ENCODE results near the gene ADRA1B.

ADRA1B gene

DNA sequence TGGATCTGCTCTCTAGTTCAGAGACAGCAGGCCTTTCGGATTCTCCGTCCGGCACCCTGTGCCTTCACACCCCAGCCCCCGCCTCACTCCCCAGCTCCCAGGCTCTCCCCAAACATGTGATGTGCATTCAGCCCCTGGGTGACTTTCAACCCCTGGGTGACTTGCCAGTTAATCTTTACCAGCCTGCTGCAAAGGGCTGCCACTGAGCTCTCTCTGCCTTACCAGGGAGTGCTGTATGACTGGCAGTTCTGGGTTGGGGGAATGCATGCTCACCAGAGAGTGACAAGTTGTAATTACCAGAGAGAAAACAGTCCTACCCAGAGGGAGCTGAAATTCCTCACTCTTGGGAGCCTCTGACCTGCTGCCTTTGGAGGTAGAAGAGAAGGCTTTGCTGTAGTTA, 4.9 kb upstream of the ADRA1B start:
- 97% methylated on average over 4 of the region's 4 CpGs for WGBS
- H3K23ac ChIP-seq (ENCODE audit: low read length in 2 of 2): no peak overlapping the region
- H3K36me3 ChIP-seq (ENCODE audit: control insufficient read depth in 1 of 2, insufficient read depth in 2 of 2, low read depth in 1 of 2, low read length in 2 of 2): no peaks in the 10 kb centered on the region
- peak overlapping the region; percentile 17 for H3K4me2 ChIP-seq (ENCODE audit: low read length, poor library complexity, severe bottlenecking)
- H2BK5ac ChIP-seq (ENCODE audit: low read depth, low read length, poor library complexity, severe bottlenecking): no peak overlapping the region
- H3K79me1 ChIP-seq (replicated peaks; ENCODE audit: low read length, poor library complexity, severe bottlenecking): no peaks in the 10 kb centered on the region
- H2BK120ac ChIP-seq (ENCODE audit: low read depth, low read length): no peak overlapping the region
- H2AFZ ChIP-seq (ENCODE audit: low read depth, low read length): no peak overlapping the region
- peaks cover 0 to 77% of the 10 kb centered on the region in 2 experiments for H3K27me3 ChIP-seq (ENCODE audit: control insufficient read depth in 1 of 2, insufficient read depth in 1 of 2, low read length in 2 of 2)
- no peak overlapping the region for H3K4ac ChIP-seq (ENCODE audit: low read depth in 1 of 2, low read length in 2 of 2)
- no peaks in the 10 kb centered on the region for H3K9me3 ChIP-seq (ENCODE audit: control insufficient read depth, low read length)
- peak overlapping the region; percentile 65 for H3K27ac ChIP-seq (ENCODE audit: low read length, poor library complexity, severe bottlenecking)
- H3K9ac ChIP-seq (ENCODE audit: low read length): no peak overlapping the region
- no peak overlapping the region for H4K8ac ChIP-seq (ENCODE audit: low read length)
- peak overlapping the region; percentile 5 for H2AK5ac ChIP-seq (ENCODE audit: low read length, severe bottlenecking)
- H2BK12ac ChIP-seq (ENCODE audit: low read length in 2 of 2): peak overlapping the region in 1 of 2 experiments; percentile 49
- H2BK15ac ChIP-seq (ENCODE audit: low read depth, poor library complexity, severe bottlenecking): no peak overlapping the region
- no peak overlapping the region for H3K4me3 ChIP-seq (ENCODE audit: insufficient read depth in 1 of 2, low read depth in 1 of 2, low read length in 2 of 2)
- H3K14ac ChIP-seq (ENCODE audit: low read length in 2 of 2): peak overlapping the region in 1 of 2 experiments; percentile 4
- peaks cover 28% of the 10 kb centered on the region for H3K4me1 ChIP-seq (ENCODE audit: control insufficient read depth, insufficient read depth, low read depth, low read length)
- H3K18ac ChIP-seq (ENCODE audit: low read depth in 1 of 2, low read length in 2 of 2): no peak overlapping the region
- no peak for DNase-seq
- no peak overlapping the region for H4K91ac ChIP-seq (ENCODE audit: low read length)

DNA sequence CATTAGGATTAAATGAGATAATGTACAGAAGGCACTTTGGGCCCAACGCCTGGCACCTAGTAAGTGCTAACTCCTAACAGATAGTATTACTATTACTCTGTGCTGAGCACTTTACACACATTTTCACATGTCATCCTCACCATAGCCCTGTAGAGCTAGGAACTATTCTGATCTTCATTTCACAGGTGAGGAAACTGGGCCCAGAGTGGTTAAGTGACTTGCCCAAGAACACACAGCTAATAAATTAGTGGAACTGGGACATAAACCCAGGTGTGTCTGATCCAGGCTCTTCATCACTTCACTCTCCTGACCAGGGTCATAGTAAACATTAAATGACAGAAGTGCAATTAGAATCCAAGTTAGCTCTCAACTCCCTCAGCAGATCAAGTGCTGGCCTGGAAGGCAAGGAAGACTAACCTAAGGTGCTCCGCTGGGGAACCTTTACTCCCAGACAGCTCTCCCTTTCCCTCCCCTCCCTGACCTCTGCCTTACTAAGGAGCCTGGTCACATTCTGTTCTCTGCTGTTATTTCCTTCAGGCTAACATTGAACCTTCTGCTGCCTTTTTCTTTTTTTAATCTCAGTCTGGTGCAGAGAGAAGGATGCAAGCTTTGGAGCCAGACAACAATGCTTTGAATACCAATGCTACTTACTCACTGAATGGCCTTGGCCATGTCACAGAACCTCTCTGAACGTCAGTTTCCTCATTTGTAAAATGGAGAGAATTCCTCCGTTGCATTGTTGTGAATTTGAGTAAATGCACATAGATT, 4.1 kb upstream of the ADRA1B start:
- Histone ChIP-seq H3K14ac (ENCODE audit: low read length in 2 of 2) (no peak overlapping the region), H3K9me3 (ENCODE audit: control insufficient read depth, low read length) (no peaks in the 10 kb centered on the region), H2BK120ac (ENCODE audit: low read depth, low read length) (no peak overlapping the region), H2AFZ (ENCODE audit: low read depth, low read length) (no peak overlapping the region), H3K4me2 (ENCODE audit: low read length, poor library complexity, severe bottlenecking) (no peak overlapping the region), H3K18ac (ENCODE audit: low read depth in 1 of 2, low read length in 2 of 2) (peak overlapping the region in 1 of 2 experiments; percentile 18), H4K8ac (ENCODE audit: low read length) (no peak overlapping the region), H3K4me1 (ENCODE audit: control insufficient read depth, insufficient read depth, low read depth, low read length) (peaks cover 32% of the 10 kb centered on the region), H4K91ac (ENCODE audit: low read length) (no peak overlapping the region), H3K4ac (ENCODE audit: low read depth in 1 of 2, low read length in 2 of 2) (no peak overlapping the region), H3K36me3 (ENCODE audit: control insufficient read depth in 1 of 2, insufficient read depth in 2 of 2, low read depth in 1 of 2, low read length in 2 of 2) (no peaks in the 10 kb centered on the region), H3K27me3 (ENCODE audit: control insufficient read depth in 1 of 2, insufficient read depth in 1 of 2, low read length in 2 of 2) (peaks cover 0 to 75% of the 10 kb centered on the region in 2 experiments), H3K9ac (ENCODE audit: low read length) (no peak overlapping the region), H2BK12ac (ENCODE audit: low read length in 2 of 2) (no peak overlapping the region), H3K79me1 (replicated peaks; ENCODE audit: low read length, poor library complexity, severe bottlenecking) (no peaks in the 10 kb centered on the region), H3K27ac (ENCODE audit: low read length, poor library complexity, severe bottlenecking) (peak overlapping the region; percentile 65), H3K23ac (ENCODE audit: low read length in 2 of 2) (no peak overlapping the region), H2AK5ac (ENCODE audit: low read length, severe bottlenecking) (peak overlapping the region; percentile 58), H2BK15ac (ENCODE audit: low read depth, poor library complexity, severe bottlenecking) (no peak overlapping the region), H3K4me3 (ENCODE audit: insufficient read depth in 1 of 2, low read depth in 1 of 2, low read length in 2 of 2) (no peak overlapping the region), H2BK5ac (ENCODE audit: low read depth, low read length, poor library complexity, severe bottlenecking) (no peak overlapping the region)
- peak; percentile 72 for DNase-seq
- 47% methylated on average over 3 of the region's 4 CpGs for WGBS

DNA sequence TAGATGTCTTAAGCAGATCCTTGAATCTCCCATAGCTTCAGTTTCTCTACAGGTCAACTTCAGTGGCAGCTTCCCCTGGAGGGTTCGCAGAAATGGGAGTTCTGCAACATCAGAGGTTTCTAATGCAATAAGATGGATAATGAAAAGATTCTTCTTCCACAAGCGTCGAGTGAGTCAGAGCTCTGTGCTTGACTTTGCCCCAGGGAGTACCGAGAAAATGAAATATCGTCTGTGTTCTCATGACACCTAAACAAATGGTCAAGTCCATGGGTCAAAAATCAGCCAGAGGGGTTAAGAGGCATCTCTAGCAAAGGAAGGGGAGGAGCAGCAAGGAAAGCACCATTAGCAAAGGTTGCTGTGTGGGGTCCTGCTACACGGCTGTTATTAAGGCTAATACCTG, 3.2 kb upstream of the ADRA1B start:
- Histone ChIP-seq H3K27me3 (ENCODE audit: control insufficient read depth in 1 of 2, insufficient read depth in 1 of 2, low read length in 2 of 2) (peaks cover 0 to 76% of the 10 kb centered on the region in 2 experiments), H3K4me2 (ENCODE audit: low read length, poor library complexity, severe bottlenecking) (no peak overlapping the region), H3K18ac (ENCODE audit: low read depth in 1 of 2, low read length in 2 of 2) (no peak overlapping the region), H2AK5ac (ENCODE audit: low read length, severe bottlenecking) (no peak overlapping the region), H2BK120ac (ENCODE audit: low read depth, low read length) (no peak overlapping the region), H3K4me1 (ENCODE audit: control insufficient read depth, insufficient read depth, low read depth, low read length) (peaks cover 36% of the 10 kb centered on the region), H3K79me1 (replicated peaks; ENCODE audit: low read length, poor library complexity, severe bottlenecking) (no peaks in the 10 kb centered on the region), H3K4ac (ENCODE audit: low read depth in 1 of 2, low read length in 2 of 2) (no peak overlapping the region), H3K36me3 (ENCODE audit: control insufficient read depth in 1 of 2, insufficient read depth in 2 of 2, low read depth in 1 of 2, low read length in 2 of 2) (no peaks in the 10 kb centered on the region), H3K4me3 (ENCODE audit: insufficient read depth in 1 of 2, low read depth in 1 of 2, low read length in 2 of 2) (no peak overlapping the region), H3K9ac (ENCODE audit: low read length) (no peak overlapping the region), H2BK12ac (ENCODE audit: low read length in 2 of 2) (peak overlapping the region in 1 of 2 experiments; percentile 24), H4K8ac (ENCODE audit: low read length) (no peak overlapping the region), H3K9me3 (ENCODE audit: control insufficient read depth, low read length) (no peaks in the 10 kb centered on the region), H2AFZ (ENCODE audit: low read depth, low read length) (no peak overlapping the region), H2BK5ac (ENCODE audit: low read depth, low read length, poor library complexity, severe bottlenecking) (no peak overlapping the region), H3K23ac (ENCODE audit: low read length in 2 of 2) (no peak overlapping the region), H4K91ac (ENCODE audit: low read length) (no peak overlapping the region), H3K14ac (ENCODE audit: low read length in 2 of 2) (no peak overlapping the region), H3K27ac (ENCODE audit: low read length, poor library complexity, severe bottlenecking) (peak overlapping the region; percentile 13), H2BK15ac (ENCODE audit: low read depth, poor library complexity, severe bottlenecking) (no peak overlapping the region)
- 0% methylated on average over 6 of the region's 6 CpGs for whole genome bisulfite sequencing
- DNase-seq: peak; percentile 92

DNA sequence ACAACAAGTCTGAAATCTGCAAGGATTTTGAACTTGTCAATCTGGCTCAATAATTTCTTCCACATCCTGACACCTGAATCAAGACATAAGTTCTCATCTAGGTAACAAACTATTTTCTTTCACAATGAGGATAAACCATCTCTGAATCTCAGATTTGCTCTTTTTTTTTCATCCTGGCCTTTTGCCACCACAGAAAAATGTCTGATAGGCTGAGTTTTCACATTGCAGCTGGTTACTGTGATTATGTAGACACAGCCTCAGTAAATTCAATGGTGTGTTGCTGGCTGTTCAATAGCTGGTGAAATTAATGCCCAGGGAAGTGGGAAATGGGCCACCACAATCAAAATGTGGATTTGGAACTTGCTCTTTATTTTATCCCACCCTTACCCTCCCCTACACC, 2.8 kb upstream of the ADRA1B start:
- Histone ChIP-seq H3K4me2 (ENCODE audit: low read length, poor library complexity, severe bottlenecking) (no peak overlapping the region), H2BK5ac (ENCODE audit: low read depth, low read length, poor library complexity, severe bottlenecking) (no peak overlapping the region), H3K18ac (ENCODE audit: low read depth in 1 of 2, low read length in 2 of 2) (no peak overlapping the region), H3K4me1 (ENCODE audit: control insufficient read depth, insufficient read depth, low read depth, low read length) (peaks cover 38% of the 10 kb centered on the region), H3K27me3 (ENCODE audit: control insufficient read depth in 1 of 2, insufficient read depth in 1 of 2, low read length in 2 of 2) (peaks cover 0 to 76% of the 10 kb centered on the region in 2 experiments), H3K36me3 (ENCODE audit: control insufficient read depth in 1 of 2, insufficient read depth in 2 of 2, low read depth in 1 of 2, low read length in 2 of 2) (no peaks in the 10 kb centered on the region), H3K23ac (ENCODE audit: low read length in 2 of 2) (no peak overlapping the region), H3K79me1 (replicated peaks; ENCODE audit: low read length, poor library complexity, severe bottlenecking) (no peaks in the 10 kb centered on the region), H2AFZ (ENCODE audit: low read depth, low read length) (no peak overlapping the region), H2BK120ac (ENCODE audit: low read depth, low read length) (no peak overlapping the region), H2BK12ac (ENCODE audit: low read length in 2 of 2) (peak overlapping the region in 1 of 2 experiments; percentile 24), H2BK15ac (ENCODE audit: low read depth, poor library complexity, severe bottlenecking) (no peak overlapping the region), H3K9ac (ENCODE audit: low read length) (no peak overlapping the region), H3K27ac (ENCODE audit: low read length, poor library complexity, severe bottlenecking) (peak overlapping the region; percentile 4), H3K4ac (ENCODE audit: low read depth in 1 of 2, low read length in 2 of 2) (no peak overlapping the region), H2AK5ac (ENCODE audit: low read length, severe bottlenecking) (no peak overlapping the region), H4K8ac (ENCODE audit: low read length) (no peak overlapping the region), H3K4me3 (ENCODE audit: insufficient read depth in 1 of 2, low read depth in 1 of 2, low read length in 2 of 2) (no peak overlapping the region), H4K91ac (ENCODE audit: low read length) (no peak overlapping the region), H3K9me3 (ENCODE audit: control insufficient read depth, low read length) (no peaks in the 10 kb centered on the region), H3K14ac (ENCODE audit: low read length in 2 of 2) (no peak overlapping the region)
- DNase-seq: peak; percentile 38

All from mesenchymal stem cell (in vitro differentiated cells and primary cell).